K562 (cell line): Measurements from ENCODE around the gene KLHL35. TPM values are rescaled to one million over a fixed set of nuclear protein-coding genes. Genes with fewer than 3 reads are reported as not detected.
A peak's percentile ranks its signal among the peaks of the same experiment; 100 is the strongest.

Source experiments
- BCL6 ChIP-seq: fragments of 250-450 bp; sonication (Bioruptor Pico); IDR thresholded peaks from 2 replicates; pipeline ENCODE4 v1.4.0; 2020
- CCAR2 ChIP-seq: fragments of 200-400 bp; formaldehyde crosslinking; IDR thresholded peaks from 2 replicates; pipeline ENCODE4 v1.6.1; 2017; ENCODE audit warnings: mild to moderate bottlenecking, low read depth, low read length
- CHAMP1 ChIP-seq: fragments of 450-650 bp; IDR thresholded peaks from 2 replicates; pipeline ENCODE4 v1.6.1; 2016; ENCODE audit warnings: mild to moderate bottlenecking
- CREB3L1 ChIP-seq: fragments of 450-650 bp; IDR thresholded peaks from 2 replicates; pipeline ENCODE4 v1.6.1; 2014; ENCODE audit warnings: low read depth, mild to moderate bottlenecking, moderate library complexity, borderline replicate concordance
- ELF1 ChIP-seq: fragments of 200-800 bp; sonication (Bioruptor generic); IDR thresholded peaks from 2 replicates; pipeline ENCODE4 v1.6.1; 2016; ENCODE audit warnings: missing genetic modification characterization, missing compliant biosample characterization
- ELF4 ChIP-seq: fragments of 450-650 bp; formaldehyde crosslinking; IDR thresholded peaks from 2 replicates; pipeline ENCODE4 v1.4.0; 2022; ENCODE audit warnings: missing genetic modification characterization
- HMGXB4 ChIP-seq: sonication (generic); formaldehyde crosslinking; IDR thresholded peaks from 2 replicates; pipeline ENCODE4 v1.8.1; 2023; ENCODE audit warnings: mild to moderate bottlenecking, missing genetic modification reagents
- MBD2 ChIP-seq: sonication (generic); IDR thresholded peaks from 2 replicates; pipeline ENCODE4 v1.6.1; 2016; ENCODE audit warnings: low read depth, borderline replicate concordance
- MED1 ChIP-seq: sonication (generic); formaldehyde crosslinking; IDR thresholded peaks from 2 replicates; pipeline ENCODE4 v1.8.1; 2023; ENCODE audit warnings: missing genetic modification reagents, borderline replicate concordance
- MEIS2 ChIP-seq: fragments of 450-650 bp; IDR thresholded peaks from 2 replicates; pipeline ENCODE4 v1.6.1; 2014; ENCODE audit warnings: mild to moderate bottlenecking; ENCODE audit not compliant: partially characterized antibody
- MYNN ChIP-seq, 2 experiments: sonication (generic); formaldehyde crosslinking in 1 of 2; IDR thresholded peaks; 2 replicates each; pipeline versions ENCODE4 v1.5.0 to v1.6.1; 2016 to 2020; ENCODE audit warnings: antibody characterized with exemption in 1 of 2, missing genetic modification reagents in 1 of 2
- NR2C2 ChIP-seq, 2 experiments: fragments of 200-800 bp in 1 of 2; sonication (Bioruptor generic) in 1 of 2; sonication (generic) in 1 of 2; formaldehyde crosslinking in 1 of 2; IDR thresholded peaks; 2 replicates each; pipeline versions ENCODE4 v1.6.1 to v1.8.0; 2016 to 2022; ENCODE audit warnings: mild to moderate bottlenecking in 1 of 2, missing compliant biosample characterization in 1 of 2, missing genetic modification characterization in 1 of 2, missing genetic modification reagents in 1 of 2
- POLR2AphosphoS5 ChIP-seq: IDR thresholded peaks from 2 replicates; pipeline ENCODE4 v1.6.1; 2011; ENCODE audit warnings: mild to moderate bottlenecking, low read depth, low read length, moderate library complexity; ENCODE audit not compliant: control insufficient read depth, insufficient read depth
- POU5F1 ChIP-seq: fragments of 150-350 bp; IDR thresholded peaks from 2 replicates; pipeline ENCODE4 v1.6.1; 2014; ENCODE audit warnings: borderline replicate concordance, low read length, low read depth, mild to moderate bottlenecking; ENCODE audit not compliant: partially characterized antibody
- RHOXF2B ChIP-seq: fragments of 250-450 bp; sonication (Bioruptor Pico); conservative IDR thresholded peaks from 2 replicates; pipeline ENCODE4 v1.5.1; 2021
- SIX5 ChIP-seq, 2 experiments: IDR thresholded peaks; 2 replicates each; pipeline ENCODE4 v1.6.1; 2011; ENCODE audit warnings: low read length in 2 of 2, borderline replicate concordance in 1 of 2, low read depth in 1 of 2, mild to moderate bottlenecking in 1 of 2, moderate library complexity in 1 of 2; ENCODE audit not compliant: insufficient read depth in 1 of 2
- STAG1 ChIP-seq: sonication (generic); formaldehyde crosslinking; IDR thresholded peaks from 2 replicates; pipeline ENCODE4 v1.5.0; 2020; ENCODE audit warnings: missing genetic modification reagents, borderline replicate concordance
- YY1 ChIP-seq, 3 experiments: IDR thresholded peaks; 2 replicates each; pipeline ENCODE4 v1.6.1; 2011; ENCODE audit warnings: low read length in 2 of 3, mild to moderate bottlenecking in 2 of 3, moderate library complexity in 2 of 3, borderline replicate concordance in 1 of 3, control low read depth in 1 of 3, low read depth in 1 of 3; ENCODE audit not compliant: insufficient read depth in 3 of 3, insufficient replicate concordance in 2 of 3, control insufficient read depth in 1 of 3, insufficient read length in 1 of 3; ENCODE audit errors: extremely low read depth in 1 of 3
- ZNF282 ChIP-seq: sonication (generic); formaldehyde crosslinking; IDR thresholded peaks from 2 replicates; pipeline ENCODE4 v1.8.1; 2023; ENCODE audit warnings: missing genetic modification reagents
- ZNF79 ChIP-seq: fragments of 250-450 bp; sonication (Bioruptor Pico); IDR thresholded peaks from 2 replicates; pipeline ENCODE4 v1.4.0; 2020; ENCODE audit warnings: low read depth, mild to moderate bottlenecking, moderate library complexity
- polyA plus RNA-seq, 8 experiments: library from polyadenylated mRNA; depleted of rRNA in 4 of 8; stranded (reverse) in 5 of 8; unstranded in 3 of 8; fragments of >200 nt; fragmentation: Nextera tagmentation in 2 of 8; fragmentation: Illumina TruSeq in 1 of 8; extraction: Ambion mirVana in 2 of 8; extraction: Trizol in 1 of 8; gene quantifications; 2 replicates each; pipeline versions ENCODE4 v1.2.1 to v1.2.3, GENCODE V29; 2011 to 2014; ENCODE audit warnings: inconsistent platforms in 1 of 8, missing spikeins in 1 of 8
- total RNA-seq, 7 experiments: library from RNA; depleted of rRNA in 6 of 7; stranded (reverse); fragments of >200 nt in 6 of 7; fragmentation: Illumina TruSeq in 2 of 7; extraction: Trizol in 2 of 7; gene quantifications; 2 replicates each; pipeline versions ENCODE4 v1.2.1 to v1.2.3, GENCODE V29; 2011 to 2021; ENCODE audit warnings: low replicate concordance in 1 of 7

The KLHL35 gene
- total and polyA plus RNA-seq, 9 of the 15 experiments (the other 6 are each of a cell fraction or from before 2014, with no cell fraction given), result not detected

GRCh38 chr11:75399344-75400145, 33.5 kb downstream of the KLHL35 start, which contains the start of gene RPS3 (continued):
- TF ChIP-seq ZNF79 (CRISPR knock-in tag) (no peak), RHOXF2B (CRISPR knock-in tag) (no peak), MYNN (IDR thresholded peaks at IDR 0.05) (no peak), MYNN (CRISPR knock-in tag; IDR thresholded peaks at IDR 0.05) (no peak), SIX5 (IDR thresholded peaks at IDR 0.05; ENCODE audit: borderline replicate concordance in 1 of 2, insufficient read depth in 1 of 2, low read depth in 1 of 2, low read length in 2 of 2) (peak; percentile 93 to 95), MEIS2 (no peak), MBD2 (peak; percentile 95), CREB3L1 (peak; percentile 71), ELF4 (CRISPR knock-in tag) (peak; percentile 77; the same call in 1 of the 2 replicates), CHAMP1 (no peak), MED1 (CRISPR knock-in tag) (0 out of 2 replicates have a peak, but pooled peaks have one; percentile 22), HMGXB4 (0 out of 2 replicates have a peak, but pooled peaks have one; percentile 68), STAG1 (peak; percentile 25; the same call in 1 of the 2 replicates), BCL6 (CRISPR knock-in tag) (no peak), POLR2AphosphoS5 (peak; percentile 99), NR2C2 (CRISPR knock-in tag; IDR thresholded peaks at IDR 0.05) (peak; percentile 82), NR2C2 (tag; IDR thresholded peaks at IDR 0.05) (peak; percentile 94), CCAR2 (no peak), ELF1 (tag) (peak; percentile 97), ZNF282 (CRISPR knock-in tag) (no peak), YY1 (IDR thresholded peaks at IDR 0.05; ENCODE audit: borderline replicate concordance in 1 of 3, control insufficient read depth in 1 of 3, extremely low read depth in 1 of 3, insufficient read depth in 3 of 3, insufficient read length in 1 of 3, insufficient replicate concordance in 2 of 3, low read depth in 1 of 3, low read length in 2 of 3) (peak; percentile 58 to 94 (median 89)), POU5F1 (peak; percentile 75)
